DMS53 treated with DMSO at 0.1 percent for 48 hours (cell line): ENCODE data around the gene CDKN2C.
"Not testable (repeated sequence)": the region's sequence is repeated elsewhere in the genome, so short reads cannot be mapped to it uniquely, and the experiment has no call there.

ENCODE experiments used
- DNase-seq: peaks from one replicate; lab custom pipeline; 2025; ENCODE audit not compliant: unreplicated experiment; lab: John Stamatoyannopoulos, UW

Gene CDKN2C

GRCh38 chr1:50969611-50970508, at the start of gene CDKN2C:
Gene CDKN2C (plus strand): TSS chr1:50970245. CDS start chr1:50970369, 124 bp downstream.
- peak; percentile 87 for DNase-seq

GRCh38 chr1:50920409-50920808, 49.6 kb upstream of the CDKN2C start:
- no peak for DNase-seq

GRCh38 chr1:50921029-50921428, 49.0 kb upstream of the CDKN2C start:
- no peak for DNase-seq

- no peak for DNase-seq
Observed at GRCh38 chr1:50923564-50923963, 46.5 kb upstream of the CDKN2C start.

GRCh38 chr1:50929376-50929958, 40.6 kb upstream of the CDKN2C start:
- peak; percentile 69 for DNase-seq

- no peak for DNase-seq
Observed at GRCh38 chr1:50930193-50930592, 39.9 kb upstream of the CDKN2C start.

GRCh38 chr1:50930965-50931737, 38.9 kb upstream of the CDKN2C start:
- no peak for DNase-seq

GRCh38 chr1:50932043-50932442, 38.0 kb upstream of the CDKN2C start:
- DNase-seq, result not testable (repeated sequence)

GRCh38 chr1:50933770-50934169, 36.3 kb upstream of the CDKN2C start:
- not testable (repeated sequence) for DNase-seq

GRCh38 chr1:50934838-50935237, 35.2 kb upstream of the CDKN2C start:
- no peak for DNase-seq

- DNase-seq, result not testable (repeated sequence)
Observed at GRCh38 chr1:50935276-50935675, 34.8 kb upstream of the CDKN2C start.

- DNase-seq, result no peak
Observed at GRCh38 chr1:50936321-50936720, 33.7 kb upstream of the CDKN2C start.

- DNase-seq, result no peak
Observed at GRCh38 chr1:50940291-50940690, 29.8 kb upstream of the CDKN2C start.

GRCh38 chr1:50942334-50942733, 27.7 kb upstream of the CDKN2C start:
- DNase-seq, result no peak

- no peak for DNase-seq
Observed at GRCh38 chr1:50949286-50949982, 20.6 kb upstream of the CDKN2C start.

GRCh38 chr1:50950396-50950795, 19.6 kb upstream of the CDKN2C start:
- DNase-seq, result no peak

GRCh38 chr1:50952566-50952965, 17.5 kb upstream of the CDKN2C start:
- not testable (repeated sequence) for DNase-seq

- no peak for DNase-seq
Observed at GRCh38 chr1:50955116-50955515, 14.9 kb upstream of the CDKN2C start.

GRCh38 chr1:50959303-50959912, 10.6 kb upstream of the CDKN2C start:
- peak; percentile 38 for DNase-seq
